Peyer's patch (tissue), 4 donors: ENCODE measurements around the gene OSR1.

Experiments
- POLR2A ChIP-seq, 2 donors: fragments of 450-650 bp; IDR thresholded peaks; one replicate each; pipeline ENCODE4 v1.5.1; 2017; ENCODE audit warnings: antibody characterized with exemption in 2 of 2, mild to moderate bottlenecking in 2 of 2, moderate library complexity in 2 of 2
- TF ChIP-seq, protein P1 (sequence below), 6 experiments: fragments of 450-650 bp in 4 of 6; fragments of 200-600 bp in 2 of 6; sonication (generic) in 1 of 6; IDR thresholded peaks; one replicate each; pipeline ENCODE4 v1.5.1; 2017 to 2019; ENCODE audit warnings: antibody characterized with exemption in 6 of 6, mild to moderate bottlenecking in 3 of 6, moderate library complexity in 1 of 6

DNA sequence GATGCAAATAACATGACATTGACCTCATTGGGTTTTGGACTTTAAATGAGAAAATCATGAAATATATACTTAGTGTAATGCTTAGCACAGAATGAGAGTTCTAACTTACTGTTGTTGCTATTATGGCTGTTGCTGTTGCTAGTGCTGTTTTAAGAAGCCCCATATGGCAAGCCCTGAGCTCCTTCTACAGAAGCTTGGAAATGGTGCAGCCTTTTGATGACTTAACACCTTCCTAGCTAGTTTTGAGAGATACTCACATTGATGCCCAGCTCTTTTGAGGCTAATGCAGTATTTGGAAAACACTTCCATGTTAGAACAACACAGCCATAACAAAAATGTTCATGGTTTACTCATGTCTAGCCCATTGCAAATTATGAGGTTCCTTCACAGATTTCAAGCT is 30.9 kb downstream of the OSR1 start:
- TF ChIP-seq POLR2A (IDR thresholded peaks at IDR 0.05) = no peak
- TF ChIP-seq, protein P1, sequence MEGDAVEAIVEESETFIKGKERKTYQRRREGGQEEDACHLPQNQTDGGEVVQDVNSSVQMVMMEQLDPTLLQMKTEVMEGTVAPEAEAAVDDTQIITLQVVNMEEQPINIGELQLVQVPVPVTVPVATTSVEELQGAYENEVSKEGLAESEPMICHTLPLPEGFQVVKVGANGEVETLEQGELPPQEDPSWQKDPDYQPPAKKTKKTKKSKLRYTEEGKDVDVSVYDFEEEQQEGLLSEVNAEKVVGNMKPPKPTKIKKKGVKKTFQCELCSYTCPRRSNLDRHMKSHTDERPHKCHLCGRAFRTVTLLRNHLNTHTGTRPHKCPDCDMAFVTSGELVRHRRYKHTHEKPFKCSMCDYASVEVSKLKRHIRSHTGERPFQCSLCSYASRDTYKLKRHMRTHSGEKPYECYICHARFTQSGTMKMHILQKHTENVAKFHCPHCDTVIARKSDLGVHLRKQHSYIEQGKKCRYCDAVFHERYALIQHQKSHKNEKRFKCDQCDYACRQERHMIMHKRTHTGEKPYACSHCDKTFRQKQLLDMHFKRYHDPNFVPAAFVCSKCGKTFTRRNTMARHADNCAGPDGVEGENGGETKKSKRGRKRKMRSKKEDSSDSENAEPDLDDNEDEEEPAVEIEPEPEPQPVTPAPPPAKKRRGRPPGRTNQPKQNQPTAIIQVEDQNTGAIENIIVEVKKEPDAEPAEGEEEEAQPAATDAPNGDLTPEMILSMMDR (IDR thresholded peaks at IDR 0.05) = no peak
